Fibroblast of mammary gland (primary cell): ENCODE results near the gene CACNA2D2.
A peak's percentile ranks its signal among the peaks of the same experiment; 100 is the strongest.

Experiments used
- DNase-seq: peaks from one replicate; pipeline ENCODE4 v3.0.0-alpha.2; 2010; ENCODE audit warnings: low read depth
- H3K4me3 ChIP-seq: 2 replicates; pipeline ENCODE4 v1.5.1; 2011; ENCODE audit warnings: low read depth, mild to moderate bottlenecking, low read length, moderate library complexity; ENCODE audit not compliant: control insufficient read depth
- TF ChIP-seq, protein P1 (sequence below): conservative IDR thresholded peaks from 2 replicates; pipeline ENCODE4 v1.5.1; 2011; ENCODE audit warnings: low read depth, low read length, inconsistent platforms; ENCODE audit not compliant: control insufficient read depth, insufficient read depth

The CACNA2D2 gene

DNA sequence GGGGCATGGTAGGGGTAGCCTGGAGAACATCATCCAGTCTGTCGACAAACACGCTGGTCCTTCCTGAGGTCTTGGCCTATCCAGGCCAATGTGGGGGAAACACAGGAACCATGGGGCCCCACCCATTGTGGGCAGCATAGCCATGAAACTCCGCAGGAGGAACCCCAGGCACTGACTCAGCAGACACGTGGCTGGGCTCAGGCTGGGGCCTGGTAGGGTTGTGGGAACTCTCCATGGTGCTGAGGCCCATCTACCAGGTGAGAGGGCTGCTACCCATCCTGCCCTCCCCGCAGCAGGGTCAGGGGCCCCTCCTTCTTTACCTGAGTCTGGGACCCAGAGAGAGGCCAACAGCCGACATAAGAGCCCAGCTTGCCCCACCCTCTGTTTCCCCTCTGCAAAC is 22.6 kb upstream of the CACNA2D2 start:
- TF ChIP-seq, protein P1, sequence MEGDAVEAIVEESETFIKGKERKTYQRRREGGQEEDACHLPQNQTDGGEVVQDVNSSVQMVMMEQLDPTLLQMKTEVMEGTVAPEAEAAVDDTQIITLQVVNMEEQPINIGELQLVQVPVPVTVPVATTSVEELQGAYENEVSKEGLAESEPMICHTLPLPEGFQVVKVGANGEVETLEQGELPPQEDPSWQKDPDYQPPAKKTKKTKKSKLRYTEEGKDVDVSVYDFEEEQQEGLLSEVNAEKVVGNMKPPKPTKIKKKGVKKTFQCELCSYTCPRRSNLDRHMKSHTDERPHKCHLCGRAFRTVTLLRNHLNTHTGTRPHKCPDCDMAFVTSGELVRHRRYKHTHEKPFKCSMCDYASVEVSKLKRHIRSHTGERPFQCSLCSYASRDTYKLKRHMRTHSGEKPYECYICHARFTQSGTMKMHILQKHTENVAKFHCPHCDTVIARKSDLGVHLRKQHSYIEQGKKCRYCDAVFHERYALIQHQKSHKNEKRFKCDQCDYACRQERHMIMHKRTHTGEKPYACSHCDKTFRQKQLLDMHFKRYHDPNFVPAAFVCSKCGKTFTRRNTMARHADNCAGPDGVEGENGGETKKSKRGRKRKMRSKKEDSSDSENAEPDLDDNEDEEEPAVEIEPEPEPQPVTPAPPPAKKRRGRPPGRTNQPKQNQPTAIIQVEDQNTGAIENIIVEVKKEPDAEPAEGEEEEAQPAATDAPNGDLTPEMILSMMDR, result no peak
- peak; percentile 53 for DNase-seq
- no peak overlapping the region for H3K4me3 ChIP-seq

DNA sequence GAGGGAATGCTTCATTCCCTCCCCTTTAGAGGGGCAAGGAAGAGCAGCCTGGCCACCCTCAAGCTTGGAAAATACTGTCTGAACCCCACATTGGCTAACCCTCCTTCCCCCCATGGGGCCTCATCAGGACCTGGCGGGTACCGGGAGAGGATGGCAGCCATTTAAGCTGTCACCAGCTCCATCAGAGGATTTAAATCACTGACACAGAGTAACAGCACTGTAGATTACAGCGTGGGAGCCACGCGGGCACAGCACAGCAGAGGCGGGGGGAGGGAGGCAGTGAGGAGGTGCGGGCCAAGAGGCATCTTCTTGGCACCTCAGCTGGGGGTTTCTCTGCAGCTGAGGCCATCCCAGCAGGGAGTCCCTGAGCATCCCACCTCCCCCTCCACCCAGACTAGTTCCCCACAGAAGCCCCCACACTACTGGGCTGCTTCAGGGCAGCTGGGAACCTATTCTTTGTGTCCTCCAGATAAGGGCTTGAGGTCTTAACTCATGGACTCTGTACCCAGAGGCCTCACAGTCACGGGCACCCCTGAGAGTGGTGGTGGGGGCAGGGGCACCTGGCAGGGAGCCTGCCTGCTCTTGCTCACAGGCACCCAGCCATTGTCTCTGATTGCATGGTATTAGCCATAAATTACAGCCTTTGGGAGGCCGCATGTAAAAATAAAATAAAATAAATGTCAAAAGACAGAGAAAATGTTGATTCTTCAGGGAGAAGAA is 21.9 kb upstream of the CACNA2D2 start:
- no peak for DNase-seq
- H3K4me3 ChIP-seq, result no peak overlapping the region
- TF ChIP-seq, protein P1, result no peak

DNA sequence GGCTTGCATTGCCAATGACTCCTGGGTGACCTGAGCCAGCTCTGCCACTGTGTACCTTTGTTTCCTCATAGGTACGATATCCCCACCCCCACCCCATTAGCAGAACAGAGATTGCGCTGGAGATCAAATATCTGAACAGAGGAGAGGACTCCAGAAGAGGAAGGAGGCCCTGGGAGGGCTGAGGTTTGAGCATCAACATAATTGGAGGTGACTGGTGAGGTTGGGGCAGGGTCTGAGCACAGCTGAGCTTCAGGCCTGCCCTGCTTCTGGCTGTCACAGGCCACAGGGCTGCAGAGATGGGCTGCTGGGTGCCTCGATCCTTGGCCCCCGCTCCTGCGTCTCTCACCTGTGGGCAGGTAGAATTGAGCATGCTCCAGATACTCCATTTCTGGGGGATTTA is 21.3 kb upstream of the CACNA2D2 start:
- no peak for DNase-seq
- TF ChIP-seq, protein P1, result no peak
- H3K4me3 ChIP-seq, result no peak overlapping the region

DNA sequence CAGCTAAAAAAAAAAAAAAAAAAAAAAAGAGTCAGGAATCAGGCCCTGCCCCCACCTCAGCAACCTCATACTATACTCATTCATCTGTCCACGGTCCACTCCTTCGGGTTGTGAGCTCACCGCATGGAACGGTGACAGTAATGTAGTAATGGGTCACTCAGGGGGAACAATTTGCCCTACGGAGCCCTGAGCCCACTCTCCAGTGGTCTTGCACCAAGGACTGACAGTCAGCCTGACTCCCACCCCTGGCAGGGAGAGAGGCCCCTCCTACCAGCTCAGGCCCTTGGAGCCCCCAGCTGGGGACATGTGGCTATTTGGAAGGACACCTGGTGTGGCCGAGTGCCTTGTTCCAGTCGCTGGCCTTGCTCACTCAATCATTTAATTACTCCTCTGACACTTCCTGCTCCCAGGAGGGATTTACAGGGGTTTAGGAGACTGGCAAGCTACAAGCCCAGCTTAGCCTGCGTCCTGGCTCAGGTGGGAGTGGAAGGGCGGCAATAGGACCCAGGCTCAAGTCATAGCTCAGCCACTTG is 19.9 kb upstream of the CACNA2D2 start:
- DNase-seq, result no peak
- TF ChIP-seq, protein P1, result no peak
- H3K4me3 ChIP-seq, result no peak overlapping the region

DNA sequence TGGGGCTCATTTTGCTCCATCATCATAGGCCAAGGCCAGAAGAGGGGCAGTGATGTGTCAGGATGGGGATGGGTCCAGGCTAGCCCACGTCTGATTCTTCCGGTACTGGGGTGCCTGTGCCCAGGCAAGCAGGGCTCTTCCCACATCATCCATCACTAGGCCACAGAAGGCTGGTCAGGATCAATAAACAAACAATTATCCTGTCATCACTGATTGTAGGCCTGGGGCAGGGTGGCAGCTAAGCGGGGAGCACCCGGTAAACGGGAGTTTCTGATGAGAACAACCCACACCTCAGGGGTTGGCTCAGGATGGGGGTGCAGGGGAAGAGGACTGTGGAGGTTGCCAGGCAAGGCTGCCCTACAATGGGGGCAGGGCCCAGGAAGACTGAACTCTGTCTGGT is 18.1 kb upstream of the CACNA2D2 start:
- H3K4me3 ChIP-seq, result no peak overlapping the region
- TF ChIP-seq, protein P1, result no peak
- no peak for DNase-seq

DNA sequence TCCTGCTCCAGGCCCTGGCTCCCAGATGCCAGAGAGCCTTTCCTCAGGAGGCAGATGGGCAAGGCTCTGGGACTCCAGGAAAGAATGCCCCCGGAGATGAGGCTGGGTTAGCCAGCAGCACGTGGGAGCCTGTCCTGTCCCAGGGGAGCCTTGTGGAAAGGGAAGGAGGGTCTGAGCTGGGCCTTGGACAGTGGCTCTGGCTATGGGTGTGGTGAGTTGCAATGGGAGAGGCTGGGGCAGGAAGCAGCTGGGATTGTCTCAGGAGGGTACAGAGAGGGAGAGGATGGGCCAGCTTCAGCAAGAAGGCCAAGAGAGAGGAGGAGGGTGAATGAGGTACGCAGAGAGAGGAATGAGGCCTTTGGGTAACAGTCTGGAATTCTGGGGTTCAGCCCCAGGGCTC is 17.4 kb upstream of the CACNA2D2 start:
- DNase-seq, result no peak
- no peak overlapping the region for H3K4me3 ChIP-seq
- TF ChIP-seq, protein P1, result no peak
